ENCODE results near the gene NEGR1. TPM values are rescaled to one million over a fixed set of nuclear protein-coding genes. Genes with fewer than 3 reads are reported as not detected.

NEGR1 gene
- total RNA-seq, 1 experiment from 2014 or later, result 0.23 TPM

GRCh38 chr1:71377886-71378285 is 904.5 kb downstream of the NEGR1 start:
- H3K27me3 ChIP-seq, result no peaks in the 10 kb centered on the region
- no peak for DNase-seq
- no peak overlapping the region for H3K4me3 ChIP-seq
- no peaks in the 10 kb centered on the region for H3K36me3 ChIP-seq
- no peaks in the 10 kb centered on the region for H3K9me3 ChIP-seq

- Histone ChIP-seq H3K27me3 (no peaks in the 10 kb centered on the region), H3K4me3 (no peak overlapping the region), H3K9me3 (no peaks in the 10 kb centered on the region), H3K36me3 (no peaks in the 10 kb centered on the region)
- DNase-seq, result no peak
Observed at GRCh38 chr1:71372496-71372895, 909.8 kb downstream of the NEGR1 start.

GRCh38 chr1:71371581-71371980 is 910.8 kb downstream of the NEGR1 start:
- H3K9me3 ChIP-seq, result no peaks in the 10 kb centered on the region
- no peak overlapping the region for H3K4me3 ChIP-seq
- no peaks in the 10 kb centered on the region for H3K36me3 ChIP-seq
- no peak for DNase-seq
- H3K27me3 ChIP-seq, result no peaks in the 10 kb centered on the region

- DNase-seq, result no peak
- no peaks in the 10 kb centered on the region for H3K36me3 ChIP-seq
- H3K27me3 ChIP-seq, result no peaks in the 10 kb centered on the region
- no peaks in the 10 kb centered on the region for H3K9me3 ChIP-seq
- H3K4me3 ChIP-seq, result no peak overlapping the region
Observed at GRCh38 chr1:71364236-71364635, 918.1 kb downstream of the NEGR1 start.

GRCh38 chr1:71362691-71363090 is 919.6 kb downstream of the NEGR1 start:
- Histone ChIP-seq H3K27me3 (no peaks in the 10 kb centered on the region), H3K36me3 (no peaks in the 10 kb centered on the region), H3K9me3 (no peaks in the 10 kb centered on the region), H3K4me3 (no peak overlapping the region)
- no peak for DNase-seq

- Histone ChIP-seq H3K9me3 (no peaks in the 10 kb centered on the region), H3K4me3 (no peak overlapping the region), H3K36me3 (no peaks in the 10 kb centered on the region), H3K27me3 (no peaks in the 10 kb centered on the region)
- DNase-seq, result no peak
Observed at GRCh38 chr1:71362076-71362475, 920.3 kb downstream of the NEGR1 start.

GRCh38 chr1:71357708-71358107 is 924.6 kb downstream of the NEGR1 start:
- no peaks in the 10 kb centered on the region for H3K27me3 ChIP-seq
- H3K36me3 ChIP-seq, result no peaks in the 10 kb centered on the region
- H3K4me3 ChIP-seq, result no peak overlapping the region
- DNase-seq, result no peak
- H3K9me3 ChIP-seq, result no peaks in the 10 kb centered on the region

- Histone ChIP-seq H3K4me3 (no peak overlapping the region), H3K27me3 (no peaks in the 10 kb centered on the region), H3K36me3 (no peaks in the 10 kb centered on the region), H3K9me3 (no peaks in the 10 kb centered on the region)
- DNase-seq, result no peak
Observed at GRCh38 chr1:71351438-71351837, 930.9 kb downstream of the NEGR1 start.

GRCh38 chr1:71350805-71351204 is 931.5 kb downstream of the NEGR1 start:
- Histone ChIP-seq H3K36me3 (no peaks in the 10 kb centered on the region), H3K9me3 (no peaks in the 10 kb centered on the region), H3K4me3 (no peak overlapping the region), H3K27me3 (no peaks in the 10 kb centered on the region)
- no peak for DNase-seq

GRCh38 chr1:71350330-71350729 is 932.0 kb downstream of the NEGR1 start:
- H3K36me3 ChIP-seq, result no peaks in the 10 kb centered on the region
- no peaks in the 10 kb centered on the region for H3K27me3 ChIP-seq
- DNase-seq, result no peak
- H3K9me3 ChIP-seq, result no peaks in the 10 kb centered on the region
- no peak overlapping the region for H3K4me3 ChIP-seq
